SU-DHL-6 (cell line): ENCODE measurements around the gene HOXA6.

Experiments used
- H2AFZ ChIP-seq: fragments of 200-600 bp; sonication (generic); 2 replicates; pipeline ENCODE4 v1.6.1; 2014; ENCODE audit warnings: low read depth, mild to moderate bottlenecking, moderate library complexity, mixed read lengths, antibody characterized with exemption, low read length; ENCODE audit not compliant: severe bottlenecking
- H3F3A ChIP-seq: fragments of 200-600 bp; shearing (Covaris generic); 2 replicates; pipeline ENCODE4 v1.6.0; 2016; ENCODE audit warnings: antibody characterized with exemption, mild to moderate bottlenecking; ENCODE audit not compliant: insufficient read depth
- H3K27ac ChIP-seq: fragments of 200-600 bp; sonication (generic); 2 replicates; pipeline ENCODE4 v1.5.1; 2016; ENCODE audit warnings: low read depth, mild to moderate bottlenecking, low read length, moderate library complexity, mixed read lengths
- H3K27me3 ChIP-seq: fragments of 200-600 bp; sonication (generic), shearing (Covaris generic); 2 replicates; pipeline ENCODE4 v1.6.0; 2014; ENCODE audit warnings: mild to moderate bottlenecking, low read length
- H3K36me3 ChIP-seq: fragments of 200-600 bp; sonication (generic); 2 replicates; pipeline ENCODE4 v1.6.1; 2014; ENCODE audit warnings: mild to moderate bottlenecking, low read length, mixed read lengths
- H3K4me2 ChIP-seq: fragments of 300-600, 200-600 bp; shearing (Covaris generic), sonication (generic); 2 replicates; pipeline ENCODE4 v1.6.0; 2014; ENCODE audit warnings: low read length, low read depth, mild to moderate bottlenecking; ENCODE audit not compliant: poor library complexity, severe bottlenecking
- H3K4me3 ChIP-seq: fragments of 200-600 bp; sonication (generic); 2 replicates; pipeline ENCODE4 v1.5.1; 2014; ENCODE audit warnings: antibody characterized with exemption, low read length, mild to moderate bottlenecking, mixed read lengths; ENCODE audit not compliant: insufficient read depth, poor library complexity, severe bottlenecking
- H3K79me2 ChIP-seq: fragments of 200-600 bp; sonication (generic); 2 replicates; pipeline ENCODE4 v1.6.1; 2014; ENCODE audit warnings: mild to moderate bottlenecking, low read length, moderate library complexity; ENCODE audit not compliant: insufficient read depth
- H3K9ac ChIP-seq: fragments of 200-600 bp; sonication (generic); 2 replicates; pipeline ENCODE4 v1.7.0; 2014; ENCODE audit warnings: mild to moderate bottlenecking, low read length
- H3K9me2 ChIP-seq: fragments of 200-600 bp; sonication (generic); replicated peaks from 2 replicates; pipeline ENCODE4 v1.6.1; 2014; ENCODE audit warnings: low read length; ENCODE audit not compliant: insufficient read depth
- H3K9me3 ChIP-seq: fragments of 200-600 bp; sonication (generic); 2 replicates; pipeline ENCODE4 v1.6.1; 2014; ENCODE audit warnings: low read length, mixed read lengths; ENCODE audit not compliant: insufficient read depth
- H4K20me1 ChIP-seq: fragments of 200-600 bp; sonication (generic); 2 replicates; pipeline ENCODE4 v1.6.1; 2014; ENCODE audit warnings: low read depth, mild to moderate bottlenecking, antibody characterized with exemption, low read length, moderate library complexity, mixed read lengths
- EZH2phosphoT487 ChIP-seq: fragments of 200-600 bp; sonication (generic), shearing (Covaris generic); conservative IDR thresholded peaks from 2 replicates; pipeline ENCODE4 v1.6.1; 2018; ENCODE audit warnings: mild to moderate bottlenecking, antibody characterized with exemption, low read length, moderate library complexity, mixed read lengths
- TF ChIP-seq, protein P1 (sequence below): fragments of 200-600 bp; sonication (generic); IDR thresholded peaks from one replicate; pipeline ENCODE4 v1.5.1; 2017; ENCODE audit warnings: antibody characterized with exemption, mild to moderate bottlenecking, low read length, moderate library complexity; ENCODE audit not compliant: insufficient read depth, poor library complexity, severe bottlenecking

HOXA6 gene

GRCh38 chr7:27164367-27165088 is 17.0 kb upstream of the HOXA6 start:
- H2AFZ ChIP-seq: no peak overlapping the region
- no peaks in the 10 kb centered on the region for H4K20me1 ChIP-seq
- no peak overlapping the region for H3K9ac ChIP-seq
- H3K27me3 ChIP-seq: no peaks in the 10 kb centered on the region
- H3K27ac ChIP-seq: no peak overlapping the region
- H3F3A ChIP-seq: peaks cover 8% of the 10 kb centered on the region
- H3K36me3 ChIP-seq: no peaks in the 10 kb centered on the region
- H3K4me2 ChIP-seq: no peak overlapping the region
- TF ChIP-seq, protein P1, sequence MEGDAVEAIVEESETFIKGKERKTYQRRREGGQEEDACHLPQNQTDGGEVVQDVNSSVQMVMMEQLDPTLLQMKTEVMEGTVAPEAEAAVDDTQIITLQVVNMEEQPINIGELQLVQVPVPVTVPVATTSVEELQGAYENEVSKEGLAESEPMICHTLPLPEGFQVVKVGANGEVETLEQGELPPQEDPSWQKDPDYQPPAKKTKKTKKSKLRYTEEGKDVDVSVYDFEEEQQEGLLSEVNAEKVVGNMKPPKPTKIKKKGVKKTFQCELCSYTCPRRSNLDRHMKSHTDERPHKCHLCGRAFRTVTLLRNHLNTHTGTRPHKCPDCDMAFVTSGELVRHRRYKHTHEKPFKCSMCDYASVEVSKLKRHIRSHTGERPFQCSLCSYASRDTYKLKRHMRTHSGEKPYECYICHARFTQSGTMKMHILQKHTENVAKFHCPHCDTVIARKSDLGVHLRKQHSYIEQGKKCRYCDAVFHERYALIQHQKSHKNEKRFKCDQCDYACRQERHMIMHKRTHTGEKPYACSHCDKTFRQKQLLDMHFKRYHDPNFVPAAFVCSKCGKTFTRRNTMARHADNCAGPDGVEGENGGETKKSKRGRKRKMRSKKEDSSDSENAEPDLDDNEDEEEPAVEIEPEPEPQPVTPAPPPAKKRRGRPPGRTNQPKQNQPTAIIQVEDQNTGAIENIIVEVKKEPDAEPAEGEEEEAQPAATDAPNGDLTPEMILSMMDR: no peak
- no peak for TF ChIP-seq EZH2phosphoT487
- H3K9me3 ChIP-seq: no peaks in the 10 kb centered on the region
- no peaks in the 10 kb centered on the region for H3K9me2 ChIP-seq
- H3K79me2 ChIP-seq: no peaks in the 10 kb centered on the region
- H3K4me3 ChIP-seq: no peak overlapping the region

- H4K20me1 ChIP-seq: no peaks in the 10 kb centered on the region
- H3K36me3 ChIP-seq: no peaks in the 10 kb centered on the region
- H3K79me2 ChIP-seq: no peaks in the 10 kb centered on the region
- H3K4me3 ChIP-seq: no peak overlapping the region
- no peak overlapping the region for H2AFZ ChIP-seq
- no peaks in the 10 kb centered on the region for H3K9me3 ChIP-seq
- no peaks in the 10 kb centered on the region for H3K9me2 ChIP-seq
- H3K27ac ChIP-seq: no peak overlapping the region
- H3K4me2 ChIP-seq: no peak overlapping the region
- peaks cover 11% of the 10 kb centered on the region for H3F3A ChIP-seq
- TF ChIP-seq, protein P1: no peak
- no peak for TF ChIP-seq EZH2phosphoT487
- no peaks in the 10 kb centered on the region for H3K27me3 ChIP-seq
- H3K9ac ChIP-seq: no peak overlapping the region
These were observed 16.4 kb upstream of the HOXA6 start for GRCh38 chr7:27164045-27164366.

DNA sequence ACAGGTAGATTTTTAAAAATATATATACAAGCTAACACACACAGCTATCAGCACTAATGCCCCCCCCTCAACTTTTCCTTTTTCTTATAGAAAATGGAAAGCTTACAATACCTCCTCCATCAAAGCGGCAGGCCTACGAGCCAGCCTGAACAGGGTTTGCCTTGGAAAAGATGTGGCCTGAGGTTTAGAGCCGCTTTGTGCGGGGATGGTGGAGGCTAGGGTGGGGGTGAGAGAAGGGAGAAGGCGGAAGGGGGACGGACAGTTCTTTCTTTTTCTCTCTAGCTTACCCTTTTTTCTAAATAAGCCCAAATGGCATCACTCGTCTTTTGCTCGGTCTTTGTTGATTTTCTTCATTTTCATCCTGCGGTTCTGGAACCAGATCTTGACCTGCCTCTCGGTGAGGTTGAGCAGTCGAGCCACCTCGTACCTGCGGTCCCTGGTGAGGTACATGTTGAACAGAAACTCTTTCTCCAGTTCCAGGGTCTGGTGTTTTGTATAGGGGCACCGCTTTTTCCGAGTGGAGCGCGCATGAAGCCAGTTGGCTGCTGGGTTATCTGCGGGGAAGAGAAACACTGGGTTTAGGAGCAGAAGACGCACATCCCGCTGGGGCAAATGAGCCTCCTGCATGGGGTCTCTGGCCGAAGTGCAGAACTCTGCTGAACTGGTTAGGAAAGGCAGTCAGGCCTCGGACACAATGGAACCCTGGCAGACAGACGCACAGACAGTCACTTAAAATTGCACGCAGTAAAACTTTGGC is 15.9 kb upstream of the HOXA6 start:
- H3K9ac ChIP-seq: no peak overlapping the region
- H3F3A ChIP-seq: peaks cover 15% of the 10 kb centered on the region
- H3K4me2 ChIP-seq: no peak overlapping the region
- no peaks in the 10 kb centered on the region for H4K20me1 ChIP-seq
- TF ChIP-seq, protein P1: no peak
- H3K9me3 ChIP-seq: no peaks in the 10 kb centered on the region
- no peaks in the 10 kb centered on the region for H3K36me3 ChIP-seq
- H3K9me2 ChIP-seq: no peaks in the 10 kb centered on the region
- H2AFZ ChIP-seq: no peak overlapping the region
- H3K79me2 ChIP-seq: no peaks in the 10 kb centered on the region
- H3K27ac ChIP-seq: no peak overlapping the region
- H3K4me3 ChIP-seq: no peak overlapping the region
- no peaks in the 10 kb centered on the region for H3K27me3 ChIP-seq
